Erythroblast (primary cell): ENCODE results near the gene SNTA1.

ENCODE experiments used
- GATA1 ChIP-seq: IDR thresholded peaks from 2 replicates; pipeline ENCODE4 v1.6.1; 2011; ENCODE audit warnings: low read depth, mild to moderate bottlenecking, control low read depth, low read length, moderate library complexity
- POLR2A ChIP-seq: IDR thresholded peaks from 2 replicates; pipeline ENCODE4 v1.6.1; 2011; ENCODE audit warnings: mild to moderate bottlenecking, low read length

- TF ChIP-seq POLR2A: no peak
- TF ChIP-seq GATA1: no peak
Measured at GRCh38 chr20:33482581-33482980, 39.0 kb upstream of the SNTA1 start.
